Measurements from ENCODE around the gene RGS11. TPM values are rescaled to one million over a fixed set of nuclear protein-coding genes. Genes with fewer than 3 reads are reported as not detected.
"Not testable (repeated sequence)": the region's sequence is repeated elsewhere in the genome, so short reads cannot be mapped to it uniquely, and the experiment has no call there.

Gene RGS11
- total RNA-seq, 1 donor from 2014 or later = not detected

- Mint-ChIP-seq H3K36me3 (ENCODE audit: low read depth) (peaks cover 61% of the 10 kb centered on the region), H3K27ac (no peak overlapping the region), H3K4me1 (no peaks in the 10 kb centered on the region), H3K27me3 (no peaks in the 10 kb centered on the region), H3K9me3 (no peaks in the 10 kb centered on the region), H3K4me3 (no peak overlapping the region)
- TF ChIP-seq CTCF (IDR thresholded peaks at IDR 0.05) = no peak
- intact Hi-C loops (cut with micrococcal nuclease) = no loop called here
- POLR2A ChIA-PET = no interaction called here
- DNase-seq (no peak), ATAC-seq (ENCODE audit: low read depth) (no peak)
- CTCF ChIA-PET = no interaction called here
Observed at GRCh38 chr16:260326-260725, 15.4 kb downstream of the RGS11 start.

- ATAC-seq (ENCODE audit: low read depth) (no peak), DNase-seq (no peak)
- Mint-ChIP-seq H3K27me3 (no peaks in the 10 kb centered on the region), H3K27ac (no peak overlapping the region), H3K4me3 (no peak overlapping the region), H3K9me3 (no peaks in the 10 kb centered on the region), H3K4me1 (no peaks in the 10 kb centered on the region), H3K36me3 (ENCODE audit: low read depth) (peaks cover 61% of the 10 kb centered on the region)
- ChIA-PET POLR2A (no interaction called here), CTCF (no interaction called here)
- intact Hi-C loops (cut with micrococcal nuclease) = no loop called here
- no peak for TF ChIP-seq CTCF (IDR thresholded peaks at IDR 0.05)
Observed at GRCh38 chr16:259814-260253, 15.9 kb downstream of the RGS11 start.

- POLR2A ChIA-PET = no interaction called here
- intact Hi-C loops (cut with micrococcal nuclease) = no loop called here
- Mint-ChIP-seq H3K4me3 (no peak overlapping the region), H3K36me3 (ENCODE audit: low read depth) (peaks cover 65% of the 10 kb centered on the region), H3K27ac (no peak overlapping the region), H3K4me1 (no peaks in the 10 kb centered on the region), H3K27me3 (no peaks in the 10 kb centered on the region), H3K9me3 (no peaks in the 10 kb centered on the region)
- TF ChIP-seq CTCF (IDR thresholded peaks at IDR 0.05) = no peak
- CTCF ChIA-PET = no interaction called here
- DNase-seq = no peak
- ATAC-seq (ENCODE audit: low read depth) = no peak
Observed at GRCh38 chr16:259226-259625, 16.5 kb downstream of the RGS11 start.

GRCh38 chr16:258091-258490 lies 17.7 kb downstream of the RGS11 start:
- not testable (repeated sequence) for H3K4me1 Mint-ChIP-seq, H3K4me3 Mint-ChIP-seq

GRCh38 chr16:255183-255582 lies 20.6 kb downstream of the RGS11 start:
- Mint-ChIP-seq H3K9me3 (no peaks in the 10 kb centered on the region), H3K27me3 (no peaks in the 10 kb centered on the region), H3K4me1 (peaks cover 9% of the 10 kb centered on the region), H3K27ac (no peak overlapping the region), H3K36me3 (ENCODE audit: low read depth) (peaks cover 61% of the 10 kb centered on the region), H3K4me3 (no peak overlapping the region)
- no peak for DNase-seq
- no peak for TF ChIP-seq CTCF (IDR thresholded peaks at IDR 0.05)
- intact Hi-C loops (cut with micrococcal nuclease) = no loop called here
- ATAC-seq (ENCODE audit: low read depth) = no peak
- POLR2A ChIA-PET = no interaction called here
- CTCF ChIA-PET = no interaction called here

More at GRCh38 chr16:258091-258490, 17.7 kb downstream of the RGS11 start:
- H3K9me3 Mint-ChIP-seq; H3K27ac Mint-ChIP-seq; POLR2A ChIA-PET; H3K27me3 Mint-ChIP-seq; CTCF ChIA-PET; intact Hi-C loops (cut with micrococcal nuclease); DNase-seq; ATAC-seq (ENCODE audit: low read depth): not testable (repeated sequence)
- peaks cover 67% of the 10 kb centered on the region for H3K36me3 Mint-ChIP-seq (ENCODE audit: low read depth)

- POLR2A ChIA-PET = no interaction called here
- Mint-ChIP-seq H3K4me3 (no peak overlapping the region), H3K9me3 (no peaks in the 10 kb centered on the region), H3K27ac (no peak overlapping the region), H3K27me3 (no peaks in the 10 kb centered on the region), H3K4me1 (peaks cover 9% of the 10 kb centered on the region), H3K36me3 (ENCODE audit: low read depth) (peaks cover 58% of the 10 kb centered on the region)
- TF ChIP-seq CTCF (IDR thresholded peaks at IDR 0.05) = no peak
- DNase-seq = no peak
- CTCF ChIA-PET = no interaction called here
- ATAC-seq (ENCODE audit: low read depth) = no peak
- intact Hi-C loops (cut with micrococcal nuclease) = no loop called here
Observed at GRCh38 chr16:254461-254860, 21.3 kb downstream of the RGS11 start.
